ENCODE measurements around the gene DDX42.

DNA sequence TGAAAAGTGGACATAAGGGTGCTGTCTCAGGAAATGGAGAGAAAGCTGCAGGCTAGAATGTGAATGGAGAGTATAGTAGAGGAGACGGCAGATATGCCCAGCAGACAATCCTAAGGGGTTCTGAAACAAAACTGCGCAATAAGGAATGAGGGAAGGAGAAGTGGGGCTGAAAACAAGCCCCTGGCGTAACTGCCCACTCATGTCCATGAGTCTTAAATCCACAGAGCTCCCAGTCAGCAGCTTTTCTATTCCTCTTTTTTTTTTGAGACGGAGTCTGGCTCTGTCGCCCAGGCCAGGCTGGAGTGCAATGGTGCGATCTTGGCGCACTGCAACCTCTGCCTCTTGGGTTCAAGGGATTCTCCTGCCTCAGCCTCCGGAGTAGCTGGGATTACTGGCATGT lies 38.3 kb upstream of the DDX42 start:
- TF ChIP-seq EZH2 (IDR thresholded peaks at IDR 0.05; ENCODE audit: insufficient read depth, poor library complexity, severe bottlenecking) (no peak), EZH2phosphoT487 (IDR thresholded peaks at IDR 0.05; ENCODE audit: insufficient read depth, low read depth) (no peak)

Measured in GM23248 (cell line).